Epithelial cell of proximal tubule (primary cell): ENCODE measurements around the gene CCDC24. TPM values are rescaled to one million over a fixed set of nuclear protein-coding genes. Genes with fewer than 3 reads are reported as not detected.
A peak's percentile ranks its signal among the peaks of the same experiment; 100 is the strongest.

Source experiments
- DNase-seq: peaks from one replicate; pipeline ENCODE4 v3.0.0-alpha.2; 2011; ENCODE audit warnings: low read depth
- H3K4me3 ChIP-seq: 2 replicates; pipeline ENCODE4 v1.5.1; 2011; ENCODE audit warnings: low read depth, mild to moderate bottlenecking, low read length
- CTCF ChIP-seq: conservative IDR thresholded peaks from 2 replicates; pipeline ENCODE4 v1.5.1; 2012; ENCODE audit warnings: low read depth, mild to moderate bottlenecking, low read length
- total RNA-seq: library from RNA; depleted of rRNA; stranded (reverse); fragments of >200 nt; gene quantifications from 2 replicates; pipeline ENCODE4 v1.2.3, GENCODE V29; 2015

The CCDC24 gene
- total RNA-seq, 1 donor from 2014 or later: 6.6 TPM

DNA sequence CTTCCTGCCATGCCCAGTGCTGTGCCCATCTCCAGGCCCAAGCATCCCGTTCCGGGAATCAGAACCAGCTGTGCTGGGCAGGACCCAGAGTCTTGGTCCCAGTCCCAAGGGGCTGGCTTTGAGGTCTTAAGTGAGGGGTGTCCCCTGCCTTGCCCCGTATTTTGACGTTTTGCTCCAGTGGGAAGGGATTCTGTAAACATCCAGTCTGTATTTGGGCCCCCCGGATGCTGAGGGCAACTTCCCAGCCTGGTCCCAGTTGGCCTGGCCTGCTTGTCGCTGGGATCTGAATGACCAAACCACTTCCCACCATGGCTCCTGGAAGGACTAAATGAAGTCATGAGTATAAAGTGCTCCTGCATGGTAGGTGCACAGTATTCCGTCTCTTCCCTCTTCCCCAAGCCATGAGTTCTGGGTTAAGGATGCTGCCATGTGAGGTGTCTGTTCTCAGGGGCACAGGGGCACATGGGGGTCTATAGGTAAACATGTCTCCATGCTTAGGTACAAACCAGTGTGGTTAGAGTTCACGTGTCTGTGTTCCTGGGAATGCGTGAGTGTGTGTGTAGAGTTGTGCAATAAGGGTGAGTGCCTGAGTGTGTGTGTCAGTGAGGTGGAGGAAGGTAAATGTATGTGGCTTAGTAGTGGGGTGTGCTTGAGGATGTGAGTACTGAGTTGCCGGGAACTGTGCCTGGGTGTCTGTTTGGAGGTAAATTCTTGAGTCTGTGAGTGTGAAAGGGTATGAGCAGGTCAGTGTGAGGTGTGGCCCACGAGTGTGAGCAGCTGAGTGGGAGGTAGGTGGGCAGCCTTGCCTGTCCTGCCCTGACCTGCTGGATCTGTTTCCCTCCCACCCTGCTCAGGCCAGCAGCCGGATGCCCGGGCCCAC lies 10.9 kb upstream of the CCDC24 start:
- H3K4me3 ChIP-seq: peak overlapping the region; percentile 64
- TF ChIP-seq CTCF: no peak
- no peak for DNase-seq

DNA sequence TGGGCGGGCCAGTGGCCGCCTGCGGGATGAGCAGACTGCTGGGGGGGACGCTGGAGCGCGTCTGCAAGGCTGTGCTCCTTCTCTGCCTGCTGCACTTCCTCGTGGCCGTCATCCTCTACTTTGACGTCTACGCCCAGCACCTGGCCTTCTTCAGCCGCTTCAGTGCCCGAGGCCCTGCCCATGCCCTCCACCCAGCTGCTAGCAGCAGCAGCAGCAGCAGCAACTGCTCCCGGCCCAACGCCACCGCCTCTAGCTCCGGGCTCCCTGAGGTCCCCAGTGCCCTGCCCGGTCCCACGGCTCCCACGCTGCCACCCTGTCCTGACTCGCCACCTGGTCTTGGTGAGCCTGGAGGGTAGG lies 10.3 kb upstream of the CCDC24 start:
- DNase-seq: no peak
- no peak for TF ChIP-seq CTCF
- H3K4me3 ChIP-seq: no peak overlapping the region

DNA sequence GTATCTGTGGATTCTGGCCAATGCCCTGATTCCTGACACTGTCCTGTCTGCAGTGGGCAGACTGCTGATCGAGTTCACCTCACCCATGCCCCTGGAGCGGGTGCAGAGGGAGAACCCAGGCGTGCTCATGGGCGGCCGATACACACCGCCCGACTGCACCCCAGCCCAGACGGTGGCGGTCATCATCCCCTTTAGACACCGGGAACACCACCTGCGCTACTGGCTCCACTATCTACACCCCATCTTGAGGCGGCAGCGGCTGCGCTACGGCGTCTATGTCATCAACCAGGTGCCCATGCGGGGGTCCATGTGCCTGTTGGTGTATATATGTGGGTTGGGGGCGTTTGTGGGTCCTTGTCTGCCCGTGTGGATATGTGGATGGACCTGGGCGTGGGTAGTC lies 9.8 kb upstream of the CCDC24 start:
- DNase-seq: no peak
- H3K4me3 ChIP-seq: no peak overlapping the region
- TF ChIP-seq CTCF: no peak

GRCh38 chr1:43982241-43982640 lies 9.2 kb upstream of the CCDC24 start:
- no peak for DNase-seq
- no peak overlapping the region for H3K4me3 ChIP-seq
- no peak for TF ChIP-seq CTCF

- no peak for DNase-seq
- H3K4me3 ChIP-seq: no peak overlapping the region
- no peak for TF ChIP-seq CTCF
Measured at GRCh38 chr1:43982808-43983207, 8.6 kb upstream of the CCDC24 start.

GRCh38 chr1:43983253-43983899 lies 8.0 kb upstream of the CCDC24 start:
- no peak overlapping the region for H3K4me3 ChIP-seq
- no peak for DNase-seq
- no peak for TF ChIP-seq CTCF
